Retina (tissue), 1 donor: ENCODE results near the gene TNIK.

Experiments
- DNase-seq: peaks from one replicate; pipeline ENCODE4 v3.0.0-alpha.2; 2016

The TNIK gene

DNA sequence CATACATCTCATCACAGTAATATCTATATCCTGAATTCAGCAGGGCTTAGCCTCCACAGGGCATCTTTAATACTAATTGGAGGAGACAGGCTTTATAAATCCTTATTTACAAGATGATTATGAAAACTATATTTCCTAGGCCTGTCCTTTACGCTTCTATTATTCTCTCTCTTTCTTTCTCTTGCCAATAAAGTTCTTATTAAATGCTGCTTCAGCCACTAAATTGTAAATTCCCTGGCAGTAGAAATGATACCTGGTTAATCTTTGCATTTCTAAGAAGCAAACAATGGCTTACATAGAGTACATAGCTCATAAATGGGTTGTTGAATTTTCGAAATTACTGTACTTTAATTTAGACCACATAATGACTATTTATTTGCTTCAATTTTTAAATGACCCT is 43.5 kb downstream of the TNIK start:
- no peak for DNase-seq

DNA sequence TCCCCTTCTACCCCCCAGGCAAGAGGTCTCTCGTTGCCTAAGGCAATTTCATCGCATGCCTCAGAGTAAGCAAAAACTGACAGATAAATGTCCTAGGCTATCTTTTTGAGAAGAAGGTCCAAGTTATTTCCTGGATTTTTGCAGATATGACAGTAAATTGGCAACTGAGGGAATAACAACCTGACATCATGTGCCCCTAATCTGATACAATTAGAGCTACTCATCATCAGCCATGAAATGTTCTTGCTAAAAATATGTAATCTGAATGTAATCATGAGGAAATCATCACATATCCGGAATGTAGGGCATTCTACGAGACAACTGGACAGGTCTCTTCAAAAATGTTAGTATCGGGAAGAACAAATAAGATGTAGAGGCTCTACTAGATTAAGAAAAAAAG is 44.1 kb downstream of the TNIK start:
- no peak for DNase-seq

GRCh38 chr3:171415070-171415469 is 45.1 kb downstream of the TNIK start:
- no peak for DNase-seq

- no peak for DNase-seq
Observed at GRCh38 chr3:171412473-171412872, 47.7 kb downstream of the TNIK start.

DNA sequence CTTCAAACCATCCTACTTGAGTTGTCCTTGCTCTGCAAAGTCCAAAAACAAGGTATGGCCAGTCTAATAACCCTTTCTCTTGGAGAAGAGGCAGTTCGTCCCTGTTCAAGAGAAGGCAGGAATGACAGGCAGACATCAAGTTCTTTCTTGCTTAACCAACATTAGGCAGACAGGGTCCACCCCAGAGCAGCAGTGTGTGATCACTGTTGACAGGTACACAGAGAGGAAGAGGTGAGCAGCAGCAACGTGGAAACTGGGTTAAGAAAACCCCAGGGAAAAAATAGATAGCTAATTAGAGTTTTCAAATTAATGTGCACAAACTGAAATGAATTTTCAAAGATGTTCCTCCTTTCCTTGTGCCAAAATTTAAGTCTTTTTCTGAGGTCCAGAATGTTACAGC is 48.2 kb downstream of the TNIK start:
- DNase-seq: no peak

- DNase-seq: no peak
Observed at GRCh38 chr3:171410186-171410585, 50.0 kb downstream of the TNIK start.

GRCh38 chr3:171407759-171408158 is 52.4 kb downstream of the TNIK start:
- DNase-seq: no peak

DNA sequence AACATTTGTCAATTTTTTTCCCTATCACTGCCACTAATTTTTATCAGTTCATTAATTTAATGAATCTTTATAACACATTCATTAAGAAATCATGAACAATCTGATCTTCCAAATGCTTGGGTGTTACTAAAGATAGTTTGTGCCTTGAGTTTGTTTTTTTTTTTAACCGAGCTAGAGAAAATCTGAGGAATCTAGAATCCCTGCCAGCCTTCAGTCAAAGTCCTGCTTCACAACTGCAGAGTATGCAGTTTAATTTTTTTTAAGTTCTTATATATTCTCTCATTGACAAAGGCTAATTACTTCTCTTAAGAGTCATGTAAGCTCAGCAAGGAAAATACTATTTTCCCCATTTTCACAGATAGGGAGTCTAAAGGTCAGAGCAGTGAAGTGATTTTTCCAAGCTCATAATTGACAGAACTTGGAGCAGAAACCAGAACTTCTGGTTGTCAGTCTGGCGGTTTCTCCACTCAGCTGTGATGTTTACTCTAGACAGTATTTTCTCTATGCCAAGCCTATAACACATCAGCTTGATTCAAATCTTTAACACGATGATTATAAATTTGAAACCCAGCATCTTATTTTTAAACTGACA is 55.7 kb downstream of the TNIK start:
- DNase-seq: no peak

DNA sequence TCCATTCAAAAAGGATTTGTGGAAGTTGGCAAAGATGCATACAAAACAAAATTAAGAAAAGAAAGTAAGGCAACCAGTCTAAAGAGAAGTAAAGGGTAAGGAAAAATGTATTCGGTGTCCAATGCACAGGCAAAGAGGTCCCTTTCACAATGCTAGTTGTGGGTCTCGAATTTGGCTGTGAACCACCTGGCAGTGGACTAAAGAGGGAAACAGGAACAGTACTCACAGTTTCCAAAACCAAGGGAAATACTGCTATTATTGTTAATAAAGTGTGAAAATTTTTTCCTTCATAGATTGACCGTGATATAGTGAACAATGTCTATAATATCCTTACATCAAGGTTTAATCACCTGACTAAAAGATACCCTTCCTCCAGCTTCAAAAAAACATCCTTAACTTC is 57.9 kb downstream of the TNIK start:
- DNase-seq: no peak

DNA sequence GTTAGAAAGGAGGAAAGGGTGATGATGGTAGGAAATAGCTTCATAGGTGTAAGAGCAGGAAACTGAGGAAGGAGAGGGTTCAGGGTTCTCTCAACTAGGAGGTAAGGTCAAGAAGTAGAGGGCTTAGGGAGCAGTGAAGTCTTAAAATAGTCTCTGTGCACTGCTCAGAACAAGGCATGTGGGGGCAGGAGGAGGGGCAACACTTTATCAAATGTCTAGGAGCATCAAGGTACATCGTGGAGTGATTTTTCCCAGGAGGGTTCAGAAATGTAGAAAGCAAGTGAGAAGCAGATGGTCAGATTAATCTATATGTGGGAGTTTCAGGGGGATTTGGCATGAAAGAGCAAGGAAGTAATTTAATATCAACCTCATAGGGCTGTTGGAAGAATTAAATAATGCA is 58.8 kb downstream of the TNIK start:
- no peak for DNase-seq

- no peak for DNase-seq
Observed at GRCh38 chr3:171399842-171400241, 60.4 kb downstream of the TNIK start.

- DNase-seq: no peak
Observed at GRCh38 chr3:171398343-171398742, 61.9 kb downstream of the TNIK start.

DNA sequence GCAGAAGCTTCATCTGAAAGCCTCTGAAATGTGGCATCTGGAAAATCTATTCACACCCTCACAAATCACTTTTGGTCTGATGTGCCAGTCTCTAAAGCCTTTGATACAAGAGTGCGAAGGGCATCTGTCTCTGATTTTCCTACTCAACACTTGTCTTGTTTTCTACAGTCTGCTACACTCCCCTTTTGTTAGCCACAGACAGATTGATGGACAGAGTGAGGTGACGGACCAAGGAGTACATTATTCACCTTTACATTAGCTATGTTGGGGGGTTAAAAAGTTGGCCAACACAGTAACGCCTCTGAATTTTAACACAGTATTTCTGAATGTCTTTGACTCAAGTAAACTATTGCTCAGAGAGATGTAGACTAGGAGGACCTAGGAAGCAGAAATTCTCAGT is 63.1 kb downstream of the TNIK start:
- no peak for DNase-seq

GRCh38 chr3:171396048-171396447 is 64.2 kb downstream of the TNIK start:
- DNase-seq: no peak

- DNase-seq: no peak
Observed at GRCh38 chr3:171393032-171393744, 67.0 kb downstream of the TNIK start.

DNA sequence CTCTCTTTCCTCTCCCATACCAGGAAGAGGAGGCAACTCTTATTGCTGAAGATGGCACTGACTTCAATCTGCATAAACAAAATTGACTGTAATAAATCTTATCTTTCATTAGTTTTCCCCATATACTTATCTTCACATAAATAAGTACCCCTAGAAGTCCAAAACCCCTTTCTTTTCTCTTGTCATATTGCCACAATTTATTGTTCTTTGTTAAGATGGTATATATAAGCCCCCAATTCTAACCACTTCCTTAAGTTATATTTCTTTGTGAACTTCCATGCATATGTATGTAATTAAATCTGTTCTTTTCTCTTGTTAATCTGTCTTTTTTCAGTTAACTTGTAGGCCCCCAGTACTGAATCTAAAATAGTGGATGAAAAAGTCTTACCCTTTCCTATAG is 68.8 kb downstream of the TNIK start:
- DNase-seq: no peak

- peak; percentile 54 for DNase-seq
Observed at GRCh38 chr3:171390051-171390941, 69.9 kb downstream of the TNIK start.

DNA sequence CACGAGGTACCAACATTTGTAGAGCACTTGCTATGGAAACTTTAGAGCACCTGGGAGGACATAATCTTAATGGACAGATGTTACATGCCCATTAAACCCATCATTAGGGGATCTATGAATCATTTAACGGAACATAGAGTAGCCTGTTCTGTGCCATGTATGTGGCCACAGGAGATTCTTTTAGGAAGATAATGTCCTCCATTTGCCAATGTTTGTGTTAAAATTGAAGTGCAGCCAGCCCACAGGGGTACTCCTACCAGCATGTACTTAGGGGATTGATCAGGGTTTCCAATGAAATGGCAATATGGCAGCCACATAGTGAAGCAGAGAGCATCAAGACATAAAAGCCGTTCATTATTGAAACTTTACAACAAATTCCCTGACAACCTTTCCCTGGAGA is 70.7 kb downstream of the TNIK start:
- no peak for DNase-seq

DNA sequence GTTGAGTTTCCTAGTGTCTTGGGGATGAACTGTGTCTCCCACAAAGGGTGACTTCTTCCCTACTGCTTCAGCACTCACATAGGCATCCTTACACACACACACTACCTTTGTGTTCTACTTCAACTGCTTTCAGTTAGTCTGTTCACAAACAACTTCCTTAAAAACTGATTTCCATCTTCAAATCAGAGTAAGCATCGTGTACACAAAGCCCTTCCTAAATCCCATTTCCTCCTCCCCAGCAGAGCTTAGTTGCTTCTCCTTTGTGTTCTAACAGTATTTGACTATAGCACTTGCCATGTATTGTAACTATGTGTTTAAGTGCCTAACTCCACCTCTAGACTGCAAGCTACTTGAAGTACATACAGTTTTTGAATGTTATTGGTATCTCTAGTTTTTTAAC is 71.7 kb downstream of the TNIK start:
- no peak for DNase-seq

GRCh38 chr3:171387062-171387461 is 73.1 kb downstream of the TNIK start:
- no peak for DNase-seq

GRCh38 chr3:171385086-171385485 is 75.1 kb downstream of the TNIK start:
- DNase-seq: no peak

DNA sequence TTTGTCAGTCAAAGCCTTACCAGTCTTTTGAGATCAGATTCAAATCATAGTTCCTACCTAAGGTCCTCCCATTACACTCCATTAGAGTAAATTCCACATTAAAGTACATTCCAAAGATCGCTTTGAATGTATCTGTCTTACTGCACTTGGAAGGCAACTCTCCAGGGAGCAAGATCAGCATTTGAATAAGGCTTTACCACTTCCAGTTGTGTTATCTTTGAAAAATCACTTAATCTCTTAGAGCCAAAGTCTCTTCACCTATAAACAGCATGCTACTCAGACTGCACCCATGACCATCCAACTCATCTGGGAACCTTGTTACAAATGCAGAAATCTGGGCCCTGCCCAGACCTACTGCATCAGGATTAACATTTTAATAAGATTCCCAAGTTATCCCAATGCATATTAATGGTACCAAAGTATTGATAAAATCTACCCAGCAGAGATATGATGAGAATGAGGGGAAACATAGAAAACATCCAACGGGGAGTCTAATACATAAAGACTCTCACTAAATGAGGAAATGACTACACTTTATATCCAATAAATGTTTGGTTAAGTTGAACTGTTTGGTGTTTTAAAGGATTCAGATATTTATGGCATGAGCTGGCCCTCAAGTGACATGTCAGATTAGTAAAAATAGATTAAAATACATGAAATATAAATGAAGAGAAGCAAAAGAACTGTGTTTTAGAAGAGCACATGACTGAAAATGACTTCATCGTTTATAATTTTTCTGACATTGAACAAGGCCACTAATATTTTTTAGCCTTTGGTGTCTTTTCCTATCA is 75.9 kb downstream of the TNIK start:
- no peak for DNase-seq
